HPDE6-E6E7 (cell line): ENCODE data around the gene ERI3.
"Not testable (repeated sequence)": the region's sequence is repeated elsewhere in the genome, so short reads cannot be mapped to it uniquely, and the experiment has no call there.

Source experiments
- DNase-seq: peaks from one replicate; pipeline ENCODE4 v3.0.0; 2011; ENCODE audit warnings: missing footprints; ENCODE audit errors: extremely low spot score

Gene ERI3

GRCh38 chr1:44212355-44213221 lies 142.5 kb downstream of the ERI3 start:
- DNase-seq: no peak

- no peak for DNase-seq
Observed at GRCh38 chr1:44210595-44210994, 144.5 kb downstream of the ERI3 start.

DNA sequence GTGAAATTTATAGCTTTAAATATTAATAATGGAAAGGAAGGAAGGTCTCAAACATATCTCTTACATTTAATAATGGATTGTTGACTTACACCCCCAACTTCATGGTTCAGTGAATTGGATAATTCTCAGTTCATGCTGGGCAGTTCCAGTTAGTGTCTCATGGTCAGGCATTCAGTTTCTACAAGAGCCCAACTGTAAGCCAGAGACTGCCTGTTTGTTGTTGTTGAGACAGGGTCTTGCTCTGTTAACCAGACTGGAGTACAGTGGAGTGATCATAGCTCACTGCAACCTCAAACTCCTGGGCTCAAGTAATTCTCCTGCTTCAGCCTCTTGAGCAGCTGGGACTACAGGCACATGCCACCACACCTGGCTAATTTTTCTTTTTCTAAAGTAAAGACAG lies 146.8 kb downstream of the ERI3 start:
- DNase-seq: no peak

DNA sequence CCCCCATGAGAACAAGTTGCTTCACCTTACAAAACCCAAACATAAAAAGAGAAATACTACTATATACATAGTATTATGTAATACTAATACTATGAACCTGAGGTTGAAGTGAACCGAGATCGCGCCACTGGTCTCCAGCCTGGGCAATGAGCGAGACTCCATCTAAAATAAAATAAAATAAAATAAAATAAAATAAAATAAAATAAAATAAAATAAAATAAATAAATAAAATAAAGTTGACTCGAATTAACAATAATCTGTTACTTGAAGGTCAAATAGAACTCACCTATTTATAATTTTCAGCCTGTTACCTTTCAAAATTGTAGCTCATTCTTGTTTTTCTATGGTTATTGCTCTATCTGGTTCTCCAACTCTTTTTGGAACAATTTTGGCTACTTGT lies 148.5 kb downstream of the ERI3 start:
- DNase-seq: not testable (repeated sequence)

DNA sequence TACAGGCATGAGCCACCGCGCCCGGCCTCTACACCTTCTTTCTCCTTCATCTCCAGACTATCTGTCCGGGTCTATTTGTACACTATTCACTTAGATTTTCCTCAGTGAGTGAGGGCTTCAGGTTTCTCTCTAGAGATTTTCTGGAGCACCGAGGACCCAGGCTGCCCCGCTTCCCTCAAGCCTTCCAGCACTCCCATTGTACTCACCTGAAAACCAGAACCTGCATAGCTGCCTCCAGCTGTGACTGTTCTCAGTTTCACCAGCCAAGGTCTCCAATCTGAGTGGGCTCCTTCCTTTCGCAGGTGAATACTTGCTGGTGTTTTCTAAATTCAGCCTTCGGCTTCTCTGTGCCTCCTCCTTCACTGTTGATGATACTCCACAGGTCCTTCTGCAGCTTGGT lies 154.7 kb downstream of the ERI3 start:
- DNase-seq: no peak

DNA sequence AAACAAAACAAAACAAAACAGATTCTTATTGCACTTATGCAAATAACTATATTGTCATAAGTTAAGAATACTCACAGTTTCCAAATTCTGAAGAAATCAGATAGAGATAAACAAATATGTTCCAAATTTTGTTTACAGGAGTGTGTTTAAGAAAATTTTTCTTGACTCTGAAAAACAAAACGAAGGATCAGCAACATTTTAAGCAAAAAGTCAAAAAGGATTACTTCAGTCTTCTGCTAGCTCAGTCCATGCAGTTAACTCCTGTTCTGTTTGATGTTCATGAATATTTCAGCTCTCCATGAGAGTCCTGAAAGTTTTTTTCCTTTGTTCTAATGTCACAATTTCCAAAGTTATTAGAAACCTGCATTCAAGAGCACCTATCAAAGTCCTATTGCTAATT lies 180.4 kb downstream of the ERI3 start:
- DNase-seq: no peak
